HG03432 (cell line): ENCODE measurements around the gene BTNL8.

Source experiments
- ATAC-seq: cut with Tn5 transposase; IDR thresholded peaks from one replicate; pipeline ENCODE4 v1.9.1; 2021; ENCODE audit warnings: mild to moderate bottlenecking, moderate library complexity; ENCODE audit not compliant: unreplicated experiment

BTNL8 gene

DNA sequence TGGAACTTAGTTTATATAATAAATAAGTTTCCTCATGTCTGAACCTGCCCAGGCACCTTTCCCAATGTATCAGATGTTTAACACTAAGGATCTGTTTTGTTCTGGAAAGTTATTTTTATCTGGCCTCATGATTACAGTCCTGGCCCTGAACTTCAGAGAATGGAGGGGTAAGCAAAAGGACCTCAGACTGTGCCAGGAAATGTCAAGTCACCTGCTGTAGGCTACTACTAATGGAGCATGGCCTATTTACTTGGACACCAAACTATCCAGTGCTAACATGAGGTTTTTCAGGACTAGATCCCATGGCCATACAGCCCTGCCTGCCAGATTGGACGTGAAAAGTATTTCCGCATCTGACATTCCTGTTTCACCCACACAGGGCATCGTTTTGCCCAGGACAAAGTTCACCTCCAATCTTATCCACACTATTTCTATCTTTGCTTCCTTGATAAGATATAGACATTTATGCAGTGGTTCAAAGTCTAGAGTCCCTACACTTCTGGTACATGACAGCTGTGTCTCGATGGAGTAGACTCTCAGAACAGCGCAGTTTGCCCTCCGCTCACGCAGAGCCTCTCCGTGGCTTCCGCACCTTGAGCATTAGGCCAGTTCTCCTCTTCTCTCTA is at the start of gene BTNL8:
TSS of gene BTNL8 (plus strand) at position 539 of the 626 bp plus-strand sequence. CDS start 152 bp downstream, outside the sequence.
- no peak for ATAC-seq

DNA sequence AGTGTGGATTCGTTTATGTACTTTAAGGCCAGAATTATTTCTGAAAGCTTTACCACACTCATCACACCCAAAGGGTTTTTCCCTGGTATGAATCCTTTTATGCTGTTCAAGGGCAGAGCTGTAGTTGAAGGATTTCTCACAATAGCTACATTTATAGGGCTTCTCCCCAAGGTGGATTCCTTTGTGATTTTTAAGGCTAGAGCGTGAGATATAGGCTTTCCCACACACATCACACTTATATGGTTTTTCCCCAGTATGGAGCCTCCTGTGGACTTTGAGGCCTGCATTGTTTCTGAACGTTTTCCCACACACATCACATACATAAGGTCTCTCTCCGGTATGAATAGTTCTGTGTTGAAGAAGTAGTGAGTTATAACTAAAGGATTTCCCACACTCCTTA is 49.1 kb upstream of the BTNL8 start:
- no peak for ATAC-seq

DNA sequence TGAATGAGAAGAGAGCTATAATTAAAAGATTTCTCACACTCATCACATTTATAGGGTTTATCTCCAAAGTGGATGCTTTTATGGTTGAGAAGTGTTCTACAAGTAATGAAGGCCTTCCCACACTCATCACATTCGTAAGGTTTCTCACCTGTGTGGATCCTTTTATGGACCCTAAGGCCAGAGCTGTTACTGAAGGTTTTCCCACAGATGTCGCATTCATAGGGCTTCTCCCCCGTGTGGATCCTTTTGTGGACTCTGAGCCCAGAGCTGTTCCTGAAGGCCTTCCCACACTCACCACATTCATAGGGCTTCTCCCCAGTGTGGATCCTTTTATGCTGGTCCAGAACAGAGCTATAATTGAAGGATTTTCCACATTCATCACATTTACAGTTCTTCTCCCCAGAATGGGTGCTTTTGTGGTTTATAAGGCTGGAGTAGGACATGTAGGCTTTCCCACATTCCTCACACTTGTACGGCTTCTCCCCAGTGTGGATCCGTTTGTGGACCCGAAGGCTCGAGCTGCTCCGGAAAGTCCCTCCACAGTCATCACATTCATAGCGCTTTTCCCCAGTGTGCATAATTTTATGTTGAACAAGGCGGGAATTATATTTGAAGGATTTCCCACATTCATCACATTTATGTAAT is 48.4 kb upstream of the BTNL8 start:
- ATAC-seq = no peak

DNA sequence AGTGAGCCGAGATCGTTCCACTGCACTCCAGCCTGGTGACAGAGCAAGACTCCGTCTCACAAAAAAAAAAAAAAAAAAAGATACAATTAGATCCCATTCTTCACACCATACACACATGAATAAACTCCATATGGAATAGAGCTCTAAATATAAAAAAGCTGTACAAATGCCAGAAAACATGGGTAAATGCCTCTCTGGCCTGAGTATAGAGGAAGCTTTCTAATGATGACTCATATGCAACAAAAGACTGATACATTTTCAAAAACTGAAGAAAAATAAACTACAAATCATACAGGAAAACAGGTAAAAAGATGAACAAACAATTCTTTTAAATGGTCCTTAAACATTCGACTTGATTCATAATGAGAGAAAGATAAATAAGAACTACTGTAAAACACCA is 46.5 kb upstream of the BTNL8 start:
- no peak for ATAC-seq

DNA sequence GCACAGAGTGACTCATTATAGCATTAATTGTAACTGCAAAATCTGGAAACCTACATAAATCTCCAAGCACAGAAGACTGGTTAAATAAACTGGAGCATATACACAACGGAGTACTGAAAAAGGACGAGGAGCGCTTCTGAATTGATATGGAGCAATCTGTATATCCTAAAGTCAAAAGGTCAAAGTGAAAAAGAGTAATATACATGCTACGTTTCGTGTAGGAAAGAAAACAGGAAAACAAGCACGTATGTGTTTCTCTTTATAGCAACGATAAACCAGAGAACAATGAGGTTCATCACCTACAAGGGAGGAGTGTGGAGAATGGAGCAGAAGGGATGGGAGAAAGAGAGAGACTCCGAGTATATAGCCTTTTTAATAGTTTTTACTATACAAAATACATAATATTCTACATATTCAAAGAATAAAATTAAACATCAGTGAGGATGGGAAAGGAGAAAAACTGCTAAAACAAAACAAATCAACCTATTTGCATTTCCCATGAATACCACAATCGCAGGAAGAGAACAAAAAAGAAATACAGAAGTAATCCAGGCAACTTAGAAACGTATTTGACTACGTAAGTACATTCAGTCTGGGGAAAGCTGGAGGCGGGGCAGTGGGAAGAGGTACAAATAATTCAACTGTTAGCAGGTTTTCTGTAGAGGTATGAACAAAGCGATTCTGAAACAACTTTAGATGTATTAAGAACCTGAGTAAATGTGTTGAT is 45.7 kb upstream of the BTNL8 start:
- no peak for ATAC-seq

- ATAC-seq = no peak
These were observed 45.1 kb upstream of the BTNL8 start for GRCh38 chr5:180853848-180854176.

- ATAC-seq = no peak
These were observed 40.4 kb upstream of the BTNL8 start for GRCh38 chr5:180858586-180858985.

DNA sequence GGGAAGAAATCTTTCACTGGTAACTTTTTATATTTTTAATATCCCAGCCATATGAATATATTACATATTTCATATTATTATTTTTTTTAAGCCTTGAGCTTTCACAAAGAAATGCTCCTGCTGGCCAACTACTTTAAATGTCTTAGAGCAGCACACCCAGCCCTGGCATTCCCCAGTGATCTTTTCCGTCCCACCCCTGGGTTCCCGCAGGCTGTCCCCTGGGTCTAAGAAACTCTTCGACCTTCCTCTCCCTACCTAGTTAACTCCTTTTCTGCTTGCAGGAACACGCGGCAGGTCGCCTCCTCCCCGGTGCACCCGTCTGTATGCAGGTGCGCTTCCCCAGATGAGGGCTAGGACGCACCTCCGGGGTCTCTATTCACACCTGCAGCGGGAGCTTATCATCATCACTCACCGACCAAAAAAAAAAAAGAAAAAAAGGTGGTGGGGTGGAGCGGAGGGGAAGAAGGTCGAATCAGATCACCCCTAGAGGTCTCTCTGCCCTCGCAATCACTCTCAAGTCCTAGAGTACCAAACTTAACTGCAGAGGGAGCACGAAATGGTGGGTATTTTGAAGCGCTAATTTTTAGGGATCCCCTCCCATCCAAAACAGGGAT is 38.6 kb upstream of the BTNL8 start:
- ATAC-seq = peak; percentile 54

GRCh38 chr5:180860887-180861822 is 37.8 kb upstream of the BTNL8 start, which contains the start of gene ZFP62:
Gene ZFP62 (minus strand): TSS chr5:180861276. CDS start chr5:180861219, 57 bp downstream.
- ATAC-seq = peak; percentile 89

DNA sequence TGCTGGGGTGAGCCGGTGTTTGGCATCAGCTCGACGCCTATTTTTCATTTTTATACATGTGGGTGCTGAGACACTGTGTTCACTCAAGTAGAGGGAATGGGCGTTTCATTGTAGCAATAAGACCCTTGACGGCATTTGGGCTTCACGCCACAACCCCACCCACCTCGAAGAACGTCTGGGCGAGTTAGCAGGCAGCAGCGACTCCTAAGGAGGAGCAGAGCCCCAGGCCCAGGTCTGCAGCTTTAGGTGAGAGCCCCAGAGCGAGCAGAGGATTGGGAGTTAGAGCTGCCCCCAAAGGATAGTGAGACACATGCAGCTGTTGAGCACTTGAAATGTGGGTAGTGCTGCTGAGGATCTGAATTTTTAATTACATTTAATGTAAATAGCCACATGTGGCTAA is 36.3 kb upstream of the BTNL8 start:
- ATAC-seq = no peak

DNA sequence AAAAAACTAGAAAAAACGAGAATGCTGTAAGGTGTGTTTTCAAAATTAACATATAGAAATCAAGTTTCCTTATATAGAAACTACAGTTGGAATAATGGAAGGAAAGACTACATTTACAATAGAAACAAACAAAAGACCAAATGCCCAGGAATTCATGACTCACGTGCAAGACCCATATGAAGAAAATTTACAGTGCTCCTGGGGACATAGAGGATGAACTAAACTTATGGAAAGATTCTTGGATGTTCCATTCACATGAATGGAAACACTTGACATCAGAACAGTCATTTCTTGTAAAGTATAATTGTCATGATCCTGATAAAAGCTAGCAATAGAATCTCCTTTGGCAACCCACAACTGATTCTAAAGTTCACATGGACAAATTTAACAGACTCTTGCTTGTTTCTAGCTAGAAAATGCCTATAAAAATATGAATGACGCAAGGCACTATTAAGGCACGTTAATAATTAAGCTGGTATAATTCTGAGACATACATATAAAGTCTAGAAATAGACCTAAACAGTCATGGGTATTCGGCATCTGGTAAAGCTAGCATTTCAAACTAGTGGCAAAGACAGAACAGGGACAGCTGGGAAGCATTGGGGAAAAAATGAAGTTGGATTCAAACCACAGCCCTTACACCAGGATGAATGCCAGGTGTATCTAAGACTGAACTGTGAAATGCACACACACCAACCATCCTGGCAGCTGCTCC is 32.8 kb upstream of the BTNL8 start:
- no peak for ATAC-seq

GRCh38 chr5:180866985-180867384 is 32.0 kb upstream of the BTNL8 start:
- ATAC-seq = no peak

- ATAC-seq = peak; percentile 54
These were observed 30.0 kb upstream of the BTNL8 start for GRCh38 chr5:180868960-180869359.

DNA sequence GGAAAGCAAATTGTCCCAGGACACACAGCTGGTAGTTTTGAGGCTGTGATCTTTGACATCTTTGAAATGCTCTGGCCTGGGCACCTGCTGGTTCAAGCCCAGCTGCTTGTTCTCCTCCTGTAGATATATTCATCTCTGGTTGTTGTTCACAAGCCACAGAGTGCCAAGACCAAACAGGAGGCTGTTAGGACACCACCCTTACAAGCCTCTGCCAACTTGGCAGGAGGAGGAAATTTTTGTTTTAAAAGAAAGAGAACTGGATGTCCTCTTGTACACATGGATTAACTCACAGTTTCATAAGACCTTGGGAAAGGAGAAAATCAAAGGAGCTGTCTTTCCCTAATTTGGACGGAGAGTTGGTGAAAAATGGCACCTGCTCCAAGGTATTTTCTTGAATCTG is 29.4 kb upstream of the BTNL8 start:
- ATAC-seq = no peak

GRCh38 chr5:180870276-180871068 is 28.5 kb upstream of the BTNL8 start:
- ATAC-seq = no peak

DNA sequence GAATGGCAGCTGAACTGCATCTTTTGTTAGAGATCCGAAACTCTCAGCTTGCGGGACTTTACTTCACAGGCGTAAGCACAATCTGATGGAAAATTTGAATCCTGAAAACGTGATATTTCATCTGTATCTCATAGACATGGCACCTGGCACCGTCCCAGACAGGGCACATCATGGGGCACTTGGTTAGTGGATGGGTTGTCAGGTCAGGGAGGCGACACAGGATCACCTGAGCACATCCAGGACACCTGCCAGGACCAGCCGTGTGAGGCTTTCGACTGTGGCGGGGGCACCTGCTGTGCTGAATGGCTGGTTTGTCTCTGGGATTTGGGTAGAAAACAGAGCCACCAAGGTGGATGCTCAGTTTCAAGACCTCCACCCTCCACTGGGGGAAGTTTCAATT is 26.5 kb upstream of the BTNL8 start:
- ATAC-seq = no peak

- ATAC-seq = peak; percentile 62
These were observed 25.1 kb upstream of the BTNL8 start for GRCh38 chr5:180873615-180874520.
